GM19372 (cell line): ENCODE results near the gene AKT3.
"Not testable (repeated sequence)": the region's sequence is repeated elsewhere in the genome, so short reads cannot be mapped to it uniquely, and the experiment has no call there.

Experiments used
- ATAC-seq: cut with Tn5 transposase; IDR thresholded peaks from one replicate; pipeline ENCODE4 v1.9.1; 2021; ENCODE audit warnings: mild to moderate bottlenecking, low read depth, moderate library complexity; ENCODE audit not compliant: unreplicated experiment

The AKT3 gene

DNA sequence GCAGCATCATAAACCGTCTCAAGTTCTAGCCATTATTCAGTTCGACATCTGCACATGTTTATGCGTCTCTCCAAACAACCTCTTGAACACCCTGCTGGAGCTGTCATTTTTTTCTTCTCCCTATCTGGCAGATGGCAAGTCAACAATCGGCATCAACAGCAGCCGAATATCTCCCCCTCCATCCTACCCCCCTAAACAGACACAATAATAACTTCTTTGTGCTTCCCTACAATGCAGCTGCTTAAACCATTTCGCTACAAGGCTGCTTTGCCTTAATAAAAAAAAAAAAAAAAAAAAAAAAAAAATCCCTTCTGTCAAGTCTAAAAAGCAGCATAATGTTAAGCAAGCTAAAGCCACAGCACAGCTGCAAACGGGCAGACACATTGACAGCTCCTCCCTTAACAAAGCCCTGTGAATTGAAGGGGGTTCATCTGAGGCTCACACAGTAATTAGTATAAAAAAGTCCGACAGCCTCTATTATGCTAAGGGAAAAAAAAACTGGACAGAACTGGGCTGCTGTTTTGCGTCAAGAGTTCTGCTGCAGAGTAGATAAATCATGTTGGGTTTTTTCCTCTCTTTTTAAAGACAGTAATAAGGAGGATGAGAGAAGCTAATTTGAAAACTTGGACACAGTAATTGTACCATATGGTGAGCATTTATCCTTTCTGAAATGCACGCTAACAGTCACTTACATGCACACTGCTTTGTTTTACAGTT is 136.4 kb downstream of the AKT3 start:
- ATAC-seq, result no peak

DNA sequence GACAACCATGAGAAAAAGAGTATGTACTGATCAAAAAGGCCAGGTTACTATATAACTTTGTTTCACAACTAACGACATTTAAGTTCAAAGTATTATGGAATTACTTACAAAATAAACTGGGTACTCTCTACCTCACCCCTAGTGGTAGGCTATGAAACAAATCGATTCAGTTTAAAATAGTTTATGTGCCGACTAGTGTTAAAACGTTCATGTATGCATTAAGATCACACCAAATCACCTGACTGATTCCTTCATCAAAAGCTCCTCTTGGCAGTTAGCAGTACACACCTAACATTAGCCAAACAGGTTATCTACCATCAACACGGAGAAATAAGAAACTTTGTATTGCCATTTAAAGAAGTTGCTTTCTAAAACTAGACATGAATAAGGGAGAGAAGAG is 137.1 kb downstream of the AKT3 start:
- ATAC-seq, result no peak

DNA sequence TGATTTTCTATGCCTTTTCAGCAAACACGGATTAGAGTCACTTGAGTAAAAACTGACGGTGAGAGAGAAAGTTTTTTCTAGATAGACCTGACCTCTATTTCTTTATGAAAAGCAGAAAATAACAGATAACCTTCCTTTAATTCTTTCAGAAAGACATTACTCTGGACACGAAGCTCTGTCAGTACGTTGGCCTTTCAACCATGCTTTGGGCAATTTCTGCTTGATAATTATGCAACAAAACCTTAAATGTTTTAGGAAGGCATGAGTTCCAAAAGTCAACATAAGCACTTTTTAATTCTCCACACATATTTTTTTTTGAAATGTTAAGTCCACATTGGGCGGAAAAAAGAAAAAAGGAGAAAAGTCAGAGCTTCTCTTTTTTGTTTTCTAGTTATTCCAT is 137.8 kb downstream of the AKT3 start:
- ATAC-seq, result no peak

DNA sequence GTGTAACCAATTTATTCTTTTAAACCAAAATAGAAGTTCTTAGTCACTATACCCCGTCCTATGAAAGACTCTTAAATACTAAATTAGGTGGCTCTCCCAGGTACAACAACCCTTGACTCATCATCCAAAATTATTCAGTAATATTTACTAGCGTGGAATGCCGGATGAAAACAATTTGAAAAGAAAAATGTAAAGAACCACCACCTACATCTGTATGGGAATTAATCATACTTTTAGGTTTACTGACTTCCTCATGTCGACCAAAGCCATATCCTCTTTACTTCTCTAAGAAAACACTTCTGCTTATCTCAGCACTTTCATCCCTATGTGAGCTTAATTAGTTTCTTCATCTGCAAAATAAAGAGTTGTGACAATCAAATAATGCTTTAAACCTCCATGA is 139.6 kb downstream of the AKT3 start:
- ATAC-seq, result no peak

DNA sequence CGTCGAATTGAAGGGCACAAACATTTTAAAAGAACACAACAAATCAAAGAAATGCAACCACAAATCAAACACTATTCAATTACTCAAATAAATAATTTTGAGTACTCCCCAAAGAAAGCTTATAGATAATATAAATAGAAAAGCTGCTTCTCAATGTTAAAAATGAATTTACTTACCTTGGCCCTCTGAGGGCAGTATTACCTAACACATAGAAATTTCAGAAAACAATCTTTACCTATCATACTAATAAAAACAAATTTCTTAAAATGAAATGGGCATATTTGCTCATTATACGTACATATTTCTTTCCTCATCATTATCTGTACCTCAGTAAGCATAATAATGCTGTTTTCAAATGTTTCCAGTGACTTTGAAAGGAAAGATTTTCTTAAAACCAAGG is 141.8 kb downstream of the AKT3 start:
- no peak for ATAC-seq

DNA sequence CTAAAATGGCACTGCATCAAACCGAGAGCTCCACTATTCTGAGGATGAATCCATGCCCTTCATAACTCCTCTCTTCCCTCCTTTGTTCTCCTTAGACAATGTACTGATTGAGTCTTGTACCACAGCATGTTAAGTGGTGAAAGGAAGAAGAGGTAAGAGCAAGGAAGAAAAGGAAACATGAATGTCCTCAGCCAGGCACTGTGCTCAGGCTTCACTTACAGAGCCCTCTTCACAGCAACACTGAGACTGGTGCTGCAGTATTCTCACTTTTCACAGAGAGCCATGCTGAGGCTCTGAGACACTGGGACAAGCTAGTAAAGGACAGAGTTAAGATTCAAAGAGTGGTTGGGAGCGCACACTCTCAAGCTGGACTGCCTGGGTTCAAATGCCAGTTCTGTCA is 143.5 kb downstream of the AKT3 start:
- ATAC-seq, result no peak

DNA sequence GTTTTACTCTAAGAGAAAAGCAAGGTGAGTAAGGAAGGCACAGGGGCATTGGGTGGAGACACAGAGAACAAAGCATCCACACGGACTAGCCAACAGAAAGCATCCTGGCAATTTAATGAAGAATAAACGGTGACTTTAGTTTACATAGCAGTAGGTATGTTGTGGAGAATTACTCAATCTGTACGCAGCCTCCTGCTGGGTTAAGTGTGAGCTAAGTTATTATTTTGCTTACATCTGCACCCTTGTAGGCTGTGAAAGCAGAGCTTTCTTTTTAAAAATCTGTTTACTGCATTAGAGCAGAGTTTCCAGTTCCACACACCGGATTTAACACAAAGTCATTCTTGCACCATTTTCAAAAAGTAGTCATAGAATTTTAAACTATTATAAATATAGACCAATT is 144.5 kb downstream of the AKT3 start:
- ATAC-seq, result no peak

DNA sequence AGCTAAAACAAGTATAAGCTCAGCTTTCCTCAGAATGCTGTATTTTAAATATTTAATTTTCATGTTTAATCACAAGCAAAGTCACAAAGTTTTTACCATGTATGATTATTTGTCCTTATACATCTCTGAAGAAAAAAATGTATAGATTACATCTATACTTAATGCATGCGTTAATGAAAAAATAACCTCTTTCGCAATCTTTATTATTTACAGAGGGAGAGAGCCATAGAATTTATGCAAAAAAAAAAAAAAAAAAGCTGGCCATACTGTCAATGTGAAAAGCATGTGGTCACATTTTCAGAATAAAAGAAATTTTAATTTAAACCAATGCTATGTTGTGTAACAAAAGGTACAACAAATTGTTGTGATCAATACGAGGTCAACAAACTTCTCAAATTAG is 148.2 kb downstream of the AKT3 start:
- no peak for ATAC-seq

DNA sequence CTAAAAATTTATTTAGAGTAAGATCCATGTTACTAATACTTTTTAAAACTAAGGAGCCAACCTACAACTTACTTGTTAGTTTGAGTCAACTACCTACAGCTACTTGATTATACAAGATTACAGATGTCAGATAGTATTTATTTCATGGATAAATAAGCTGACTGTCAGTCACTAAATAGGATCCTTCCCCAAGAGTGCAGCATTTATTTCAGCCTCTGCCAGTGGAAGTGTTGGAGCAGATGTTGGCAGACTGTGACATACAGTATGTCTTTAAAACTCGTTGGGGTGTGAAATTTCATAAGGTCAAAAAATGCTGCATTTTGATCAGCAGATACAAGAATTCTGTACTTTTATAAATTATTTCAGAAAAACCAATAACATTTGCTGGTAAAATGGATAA is 156.2 kb downstream of the AKT3 start:
- ATAC-seq, result no peak

DNA sequence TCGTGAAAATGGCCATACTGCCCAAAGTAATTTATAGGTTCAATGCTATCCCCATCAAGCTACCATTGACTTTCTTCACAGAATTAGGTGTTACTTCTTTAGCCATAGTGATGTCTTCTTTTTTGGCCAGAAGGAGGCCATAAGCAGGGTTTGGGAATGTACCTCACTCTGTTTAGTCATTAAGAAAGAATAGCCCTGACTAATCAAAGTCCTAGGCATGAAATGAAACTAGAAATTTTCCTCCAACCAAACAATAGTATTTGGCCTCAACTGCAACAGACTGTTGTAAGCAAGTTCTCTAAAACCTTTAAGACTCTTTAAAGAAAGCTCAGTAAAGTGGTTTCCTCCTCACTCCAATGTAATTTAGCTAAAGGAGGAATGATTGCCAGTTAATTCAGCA is 163.9 kb downstream of the AKT3 start:
- ATAC-seq, result no peak

DNA sequence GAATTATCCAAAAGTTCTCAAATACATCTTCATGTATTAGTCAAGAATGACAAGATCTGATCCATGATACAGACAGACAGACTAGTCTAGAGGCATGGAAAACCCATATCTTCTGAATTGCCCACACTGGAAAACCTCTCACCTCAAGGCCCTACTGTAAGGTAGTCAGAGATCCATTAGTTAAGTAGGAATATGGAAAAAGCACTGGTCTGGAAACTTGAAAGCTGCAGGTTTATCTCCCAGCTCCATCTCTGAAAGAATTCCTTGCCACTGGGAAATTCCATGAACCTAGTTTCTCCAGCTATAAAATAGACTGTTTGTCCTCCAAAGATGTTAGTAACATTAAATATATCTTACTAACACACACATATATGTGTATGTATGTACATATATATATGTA is 169.2 kb downstream of the AKT3 start:
- no peak for ATAC-seq

DNA sequence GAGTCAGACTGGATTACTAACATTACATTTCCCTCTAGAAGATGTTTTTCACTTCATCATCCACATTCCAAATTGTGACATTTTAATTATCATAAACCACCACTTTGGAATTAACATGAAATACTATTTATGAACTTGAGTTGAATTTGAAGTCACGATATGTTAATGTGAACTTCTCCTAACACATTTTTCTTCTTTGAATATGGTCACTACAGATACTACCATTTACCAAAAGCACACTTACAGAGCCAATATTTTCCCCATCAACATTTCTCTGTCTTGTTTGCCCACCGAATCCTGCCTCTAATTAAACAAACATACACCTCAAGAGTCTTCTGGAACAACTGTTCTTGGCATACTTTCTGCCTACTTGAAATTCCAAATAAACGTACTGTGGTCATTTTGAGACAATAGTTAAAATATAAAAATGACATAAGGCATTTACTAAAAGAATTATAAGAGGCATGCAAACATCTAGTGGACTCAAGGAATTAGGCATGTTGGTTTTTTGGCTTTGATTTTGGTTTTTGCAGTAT is 177.4 kb downstream of the AKT3 start:
- ATAC-seq, result no peak

DNA sequence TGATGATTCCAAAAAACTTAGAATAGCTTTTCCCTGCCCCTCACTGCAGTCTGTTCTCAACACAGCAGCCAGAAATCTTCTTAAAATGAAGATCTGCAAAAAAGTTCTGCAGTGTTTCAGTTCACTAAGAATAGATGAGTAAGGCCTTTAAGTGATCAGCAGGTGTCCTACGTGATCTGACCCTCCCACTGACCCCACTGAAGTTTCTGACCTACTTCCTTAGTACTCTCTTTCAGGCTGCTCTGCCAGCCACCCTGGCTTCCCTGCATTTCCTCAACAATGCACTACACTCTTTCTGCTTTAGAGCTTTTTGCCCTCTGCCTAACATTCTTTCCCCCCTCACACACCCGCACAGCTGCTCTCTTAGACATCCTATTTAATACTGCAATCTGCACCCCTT is 182.5 kb downstream of the AKT3 start:
- ATAC-seq, result no peak

DNA sequence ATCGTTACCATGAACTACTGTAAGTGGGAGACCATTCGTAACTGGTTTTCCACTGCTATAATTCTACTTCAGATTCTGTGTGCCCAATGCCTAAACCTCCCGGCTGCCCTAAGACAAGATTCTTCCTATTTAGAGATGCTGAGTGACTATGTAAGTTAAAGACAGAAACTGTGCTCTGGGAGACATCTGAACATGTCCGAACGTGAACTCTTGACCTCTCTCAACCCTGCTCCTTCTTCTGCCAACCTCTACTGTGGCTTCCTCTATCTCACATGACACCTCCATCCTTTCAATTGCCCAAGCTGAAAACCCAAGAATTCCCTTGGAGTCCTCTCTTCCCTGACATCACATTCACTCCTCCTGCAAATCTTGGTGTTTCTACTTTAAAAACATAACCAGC is 182.9 kb downstream of the AKT3 start:
- ATAC-seq, result no peak

DNA sequence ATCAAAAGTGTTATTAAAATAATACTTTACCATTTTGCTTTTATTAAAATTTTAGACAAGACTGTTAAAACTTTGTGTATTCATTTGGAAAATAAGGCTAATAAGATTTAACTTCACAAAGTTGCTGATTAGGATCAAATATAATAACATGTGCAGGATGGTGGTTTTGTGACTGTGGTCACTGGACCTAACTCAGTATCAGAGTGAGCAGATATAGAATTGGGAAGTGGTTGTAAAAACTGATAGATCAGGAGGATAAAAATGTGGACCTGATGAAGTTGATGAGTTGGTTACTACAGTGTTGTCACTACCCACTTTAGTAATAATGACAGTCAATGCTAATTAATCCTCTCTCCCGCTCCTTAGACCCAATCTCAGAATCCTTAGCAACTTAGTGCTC is 186.4 kb downstream of the AKT3 start:
- no peak for ATAC-seq

DNA sequence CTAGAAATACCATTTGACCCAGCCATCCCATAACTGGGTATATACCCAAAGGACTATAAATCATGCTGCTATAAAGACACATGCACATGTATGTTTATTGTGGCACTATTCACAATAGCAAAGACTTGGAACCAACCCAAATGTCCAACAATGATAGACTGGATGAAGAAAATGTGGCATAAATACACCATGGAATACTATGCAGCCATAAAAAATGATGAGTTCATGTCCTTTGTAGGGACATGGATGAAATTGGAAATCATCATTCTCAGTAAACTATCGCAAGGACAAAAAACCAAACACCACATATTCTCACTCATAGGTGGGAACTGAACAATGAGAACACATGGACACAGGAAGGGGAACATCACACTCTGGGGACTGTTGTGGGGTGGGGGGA is 187.9 kb downstream of the AKT3 start:
- ATAC-seq, result not testable (repeated sequence)

DNA sequence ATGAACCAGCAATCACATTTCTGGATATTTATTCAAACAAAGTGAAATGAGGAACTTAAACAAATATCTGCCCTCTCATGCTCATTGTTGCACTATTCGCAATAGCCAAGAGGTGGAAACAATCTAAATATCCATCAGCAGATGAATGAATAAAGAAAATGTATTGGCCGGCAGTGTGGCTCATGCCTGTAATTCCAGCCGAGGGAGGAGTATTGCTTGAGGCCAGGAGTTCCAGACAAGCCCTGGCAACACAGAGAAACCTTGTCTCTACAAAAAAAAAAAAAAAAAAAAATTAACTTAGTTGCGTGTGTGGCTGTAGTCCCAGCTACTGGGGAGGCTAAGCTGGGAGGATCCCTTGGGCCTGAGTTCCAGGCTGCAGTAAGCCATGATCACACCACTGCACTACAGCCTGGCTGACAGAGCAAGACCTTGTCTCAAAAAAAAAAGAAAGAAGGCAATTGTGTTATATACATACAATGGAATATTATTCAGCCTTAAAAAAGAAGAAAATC is 191.4 kb downstream of the AKT3 start:
- no peak for ATAC-seq

DNA sequence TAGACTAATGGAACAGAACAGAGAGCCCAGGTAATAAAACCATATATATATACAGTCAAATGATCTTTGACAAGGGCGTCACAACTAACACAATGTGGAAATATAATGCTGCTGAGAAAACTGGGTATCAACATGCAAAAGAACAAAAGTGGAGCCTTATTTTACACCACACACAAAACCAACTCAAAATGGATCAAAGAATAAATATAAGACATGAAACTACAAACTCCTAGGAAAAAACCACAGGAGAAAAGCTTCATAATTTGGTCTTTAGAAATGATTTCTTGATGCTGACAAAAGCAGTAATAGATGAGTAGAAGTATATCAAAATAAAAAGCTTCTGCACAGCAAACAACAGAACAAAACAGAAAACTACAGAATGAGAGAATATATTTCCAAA is 192.2 kb downstream of the AKT3 start:
- no peak for ATAC-seq

DNA sequence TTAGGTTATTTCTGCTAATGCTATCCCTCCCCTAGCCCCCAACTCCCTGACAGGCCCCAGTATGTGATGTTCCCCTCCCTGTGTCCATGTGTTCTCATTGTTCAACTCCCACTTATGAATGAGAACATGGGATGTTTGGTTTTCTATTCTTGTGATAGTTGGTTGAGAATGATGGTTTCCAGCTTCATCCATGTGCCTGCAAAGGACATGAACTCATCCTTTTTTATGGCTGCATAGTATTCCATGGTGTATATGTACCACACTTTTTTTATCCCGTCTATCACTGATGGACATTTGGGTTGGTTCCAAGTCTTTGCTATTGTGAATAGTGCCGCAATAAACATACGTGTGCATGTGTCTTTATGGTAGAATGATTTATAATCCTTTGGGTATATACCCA is 200.5 kb downstream of the AKT3 start:
- ATAC-seq, result not testable (repeated sequence)

DNA sequence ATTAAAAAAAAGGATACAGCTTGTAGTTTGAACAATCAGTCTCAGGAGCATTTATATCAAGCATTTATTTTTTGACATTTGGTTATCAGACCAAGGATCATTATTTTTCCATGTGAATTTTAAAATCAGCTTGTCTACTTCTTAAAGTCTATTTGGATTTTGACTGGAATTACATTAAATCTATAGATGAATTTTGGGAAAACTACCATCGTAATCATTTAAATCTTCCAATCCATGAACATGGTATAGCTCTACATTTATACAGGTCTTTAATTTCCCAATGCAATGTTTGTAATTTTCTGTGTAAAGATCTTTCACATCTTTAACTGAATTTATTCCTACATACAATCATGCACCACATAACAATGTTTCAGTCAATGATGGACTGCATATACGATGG is 203.2 kb downstream of the AKT3 start:
- no peak for ATAC-seq

DNA sequence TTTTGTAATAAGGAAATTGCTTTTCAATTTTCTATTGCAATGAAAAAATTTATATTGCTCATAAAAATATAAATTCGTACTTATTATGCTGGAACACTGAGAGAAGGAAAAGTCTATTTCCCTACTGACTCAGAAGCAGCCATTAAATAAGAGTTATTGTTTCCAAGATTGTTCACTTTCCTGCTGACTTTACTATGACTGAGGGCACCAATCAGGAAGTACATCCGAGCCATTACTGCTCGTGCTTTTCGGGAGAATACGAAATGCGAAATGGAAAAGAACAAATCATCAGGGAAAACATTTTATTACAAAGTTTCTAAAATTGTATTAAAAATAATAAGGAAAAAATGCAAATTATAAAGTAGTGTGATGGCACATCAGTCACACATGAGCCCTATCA is 204.8 kb downstream of the AKT3 start:
- no peak for ATAC-seq

DNA sequence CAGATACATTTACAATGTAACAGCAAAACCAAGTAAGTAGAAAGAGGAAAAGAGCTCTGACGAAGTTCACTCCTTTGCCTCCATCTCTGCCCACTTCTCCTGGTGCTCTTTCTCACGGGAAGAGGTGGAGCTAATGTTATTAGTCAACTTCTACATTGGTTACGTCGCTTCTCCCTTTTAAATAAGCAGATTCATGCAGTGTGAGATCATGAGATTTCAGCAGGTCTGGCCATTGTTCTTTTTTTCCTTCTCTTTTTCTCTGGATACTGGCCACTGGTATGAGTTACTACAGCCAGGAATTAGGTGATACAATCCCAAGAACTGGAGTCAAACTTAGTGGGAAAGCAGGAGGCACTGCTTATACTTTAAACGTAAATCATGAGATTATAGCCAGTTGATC is 207.1 kb downstream of the AKT3 start:
- ATAC-seq, result no peak
